NT2/D1 (cell line): ENCODE data around the gene MAS1L.

Experiments used
- SUZ12 ChIP-seq: IDR thresholded peaks from 2 replicates; pipeline ENCODE4 v1.6.1; 2011; ENCODE audit not compliant: insufficient read length, insufficient read depth; ENCODE audit errors: extremely low read depth
- YY1 ChIP-seq: IDR thresholded peaks from 2 replicates; pipeline ENCODE4 v1.6.1; 2011; ENCODE audit not compliant: insufficient read length, insufficient read depth
- ZNF274 ChIP-seq: IDR thresholded peaks from 2 replicates; pipeline ENCODE4 v1.6.1; 2011; ENCODE audit warnings: mild to moderate bottlenecking, low read depth, low read length

DNA sequence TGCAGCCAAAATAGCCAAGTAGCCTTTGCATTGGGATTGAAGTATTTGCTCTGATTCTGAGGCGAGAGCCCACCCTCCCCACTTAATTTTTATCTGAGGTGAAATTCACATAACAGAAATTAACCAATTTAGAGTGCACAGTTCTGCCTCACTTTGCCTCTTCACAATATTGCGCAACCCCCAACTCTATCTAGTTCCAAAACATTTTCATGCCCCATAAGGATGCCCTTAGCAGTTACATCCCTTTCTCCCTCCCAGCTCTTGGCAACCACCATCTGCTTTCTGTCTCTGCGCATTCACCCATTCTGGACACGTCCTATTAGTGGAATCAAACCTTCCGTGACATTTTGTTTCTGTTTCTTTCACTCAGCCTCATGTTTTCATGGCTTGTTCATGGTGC is 9.0 kb downstream of the MAS1L start:
- no peak for TF ChIP-seq YY1
- no peak for TF ChIP-seq ZNF274
- TF ChIP-seq SUZ12 = no peak
